Mesodermal cell (in vitro differentiated cells): ENCODE data around the gene PCYT1B.

Experiments
- H3K27ac ChIP-seq: 2 replicates; pipeline ENCODE4 v1.7.0; 2013; ENCODE audit warnings: mild to moderate bottlenecking, low read depth, low read length, moderate library complexity; ENCODE audit not compliant: severe bottlenecking
- H3K36me3 ChIP-seq: 2 replicates; pipeline ENCODE4 v1.7.1; 2013; ENCODE audit warnings: mild to moderate bottlenecking, low read length, moderate library complexity; ENCODE audit not compliant: control insufficient read depth, insufficient read depth
- H3K4me1 ChIP-seq: one replicate; pipeline ENCODE4 v1.7.1; 2013; ENCODE audit warnings: mild to moderate bottlenecking, low read length; ENCODE audit not compliant: insufficient read depth, control insufficient read depth, poor library complexity, severe bottlenecking
- H3K4me3 ChIP-seq: 2 replicates; pipeline ENCODE4 v1.7.0; 2013; ENCODE audit warnings: low read length, control low read depth, mild to moderate bottlenecking; ENCODE audit not compliant: insufficient read depth, poor library complexity, severe bottlenecking; ENCODE audit errors: extremely low read depth
- H3K9me3 ChIP-seq: 2 replicates; pipeline ENCODE4 v1.7.1; 2013; ENCODE audit warnings: mild to moderate bottlenecking, low read length, moderate library complexity; ENCODE audit not compliant: control insufficient read depth
- WGBS, 2 experiments: methylation state at CpG; one replicate each; pipeline ENCODE4 v1.1.5; 2013; ENCODE audit warnings: missing lambda C conversion rate in 2 of 2; ENCODE audit not compliant: insufficient coverage in 2 of 2; 5-methylcytosine and 5-hydroxymethylcytosine counted together

Gene PCYT1B

DNA sequence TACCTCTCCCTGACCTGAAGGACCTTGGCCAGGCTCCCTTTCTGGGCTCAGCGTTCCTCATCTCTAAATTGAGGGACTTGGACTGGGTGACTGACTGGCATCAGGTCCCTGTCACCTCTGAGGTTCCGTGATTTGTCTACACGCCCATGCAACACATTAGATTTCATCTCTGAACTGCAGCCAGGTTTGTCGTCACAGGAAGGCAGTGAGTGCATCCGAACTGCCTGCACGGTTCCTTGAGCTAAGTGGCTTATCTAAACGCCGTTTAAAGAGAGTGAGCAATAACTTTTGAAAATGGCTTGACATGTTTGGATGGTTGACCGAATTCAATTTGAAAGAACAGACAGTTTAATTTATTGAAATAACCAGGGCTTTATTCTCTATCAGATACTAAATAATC is 70.1 kb downstream of the PCYT1B start:
- 95 to 96% methylated on average over 4 to 7 of the region's 9 CpGs for WGBS, 2 experiments

DNA sequence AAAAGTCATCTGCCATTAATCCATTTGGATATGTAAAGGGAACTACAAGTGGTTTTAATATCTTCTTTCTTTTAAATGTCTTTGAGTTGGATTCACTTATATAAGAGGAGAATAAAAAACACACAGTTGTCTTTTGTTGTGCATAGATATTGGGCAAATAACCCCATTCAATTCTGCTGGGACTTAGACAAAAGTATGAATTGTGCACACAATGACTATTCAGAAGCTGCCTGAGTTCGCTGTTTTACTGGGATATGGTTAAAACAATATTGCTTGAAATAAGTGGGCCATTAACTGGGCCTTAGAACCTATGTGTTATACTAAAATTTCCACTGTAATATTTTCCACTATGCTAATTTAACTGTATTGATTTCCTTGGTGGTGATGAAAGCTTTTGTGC is 71.7 kb downstream of the PCYT1B start:
- H3K9me3 ChIP-seq = no peaks in the 10 kb centered on the region
- no peaks in the 10 kb centered on the region for H3K4me1 ChIP-seq
- H3K36me3 ChIP-seq = peaks cover 7% of the 10 kb centered on the region
- no peak overlapping the region for H3K27ac ChIP-seq
- no CpG with 5 or more reads among the region's 1 CpG for WGBS, 2 experiments
- no peak overlapping the region for H3K4me3 ChIP-seq

More for the DNA sequence above, 70.1 kb downstream of the PCYT1B start:
- no peak overlapping the region for H3K27ac ChIP-seq
- H3K9me3 ChIP-seq = no peaks in the 10 kb centered on the region
- no peaks in the 10 kb centered on the region for H3K4me1 ChIP-seq
- H3K36me3 ChIP-seq = peaks cover 7% of the 10 kb centered on the region
- no peak overlapping the region for H3K4me3 ChIP-seq

DNA sequence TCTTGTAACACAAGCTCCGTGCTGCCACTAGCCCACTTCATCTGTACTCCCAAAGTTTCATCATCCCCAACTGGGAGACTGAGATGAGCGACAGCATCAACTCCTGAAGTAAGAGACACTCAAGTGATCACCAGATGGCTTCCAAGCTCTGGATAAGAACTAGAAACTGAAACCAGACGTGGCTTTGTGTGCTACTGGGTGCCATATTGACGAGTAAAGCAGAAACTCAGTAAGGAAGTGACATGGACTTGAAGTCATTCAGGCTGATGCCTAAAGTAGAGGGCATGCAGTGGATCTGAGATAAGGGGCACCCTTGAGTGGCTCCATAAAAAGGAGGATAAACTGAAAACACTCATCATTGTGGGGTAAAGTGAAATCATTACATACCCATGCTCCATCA is 72.4 kb downstream of the PCYT1B start:
- no peaks in the 10 kb centered on the region for H3K4me1 ChIP-seq
- no peak overlapping the region for H3K4me3 ChIP-seq
- no peak overlapping the region for H3K27ac ChIP-seq
- 86 to 95% methylated on average over 2 to 3 of the region's 4 CpGs for WGBS, 2 experiments
- peaks cover 7% of the 10 kb centered on the region for H3K36me3 ChIP-seq
- no peaks in the 10 kb centered on the region for H3K9me3 ChIP-seq

- Histone ChIP-seq H3K9me3 (no peaks in the 10 kb centered on the region), H3K36me3 (no peaks in the 10 kb centered on the region), H3K4me3 (no peak overlapping the region), H3K4me1 (no peaks in the 10 kb centered on the region), H3K27ac (no peak overlapping the region)
- WGBS, 2 experiments = 60% methylated on average over 1 of the region's 4 CpGs; no CpG with 5 or more reads in 1 of the 2 experiments
These were observed 80.0 kb downstream of the PCYT1B start for GRCh38 chrX:24567169-24567568.

- H3K4me3 ChIP-seq = no peak overlapping the region
- H3K9me3 ChIP-seq = no peaks in the 10 kb centered on the region
- WGBS, 2 experiments = 100% methylated on average over 1 of the region's 3 CpGs; no CpG with 5 or more reads in 1 of the 2 experiments
- peaks cover 2% of the 10 kb centered on the region for H3K36me3 ChIP-seq
- no peaks in the 10 kb centered on the region for H3K4me1 ChIP-seq
- no peak overlapping the region for H3K27ac ChIP-seq
These were observed 80.9 kb downstream of the PCYT1B start for GRCh38 chrX:24566240-24566639.

- no peak overlapping the region for H3K27ac ChIP-seq
- peaks cover 2% of the 10 kb centered on the region for H3K36me3 ChIP-seq
- no peaks in the 10 kb centered on the region for H3K4me1 ChIP-seq
- no peak overlapping the region for H3K4me3 ChIP-seq
- 95 to 96% methylated on average over 4 to 8 of the region's 19 CpGs for WGBS, 2 experiments
- H3K9me3 ChIP-seq = no peaks in the 10 kb centered on the region
These were observed 83.7 kb downstream of the PCYT1B start for GRCh38 chrX:24563291-24564010.

DNA sequence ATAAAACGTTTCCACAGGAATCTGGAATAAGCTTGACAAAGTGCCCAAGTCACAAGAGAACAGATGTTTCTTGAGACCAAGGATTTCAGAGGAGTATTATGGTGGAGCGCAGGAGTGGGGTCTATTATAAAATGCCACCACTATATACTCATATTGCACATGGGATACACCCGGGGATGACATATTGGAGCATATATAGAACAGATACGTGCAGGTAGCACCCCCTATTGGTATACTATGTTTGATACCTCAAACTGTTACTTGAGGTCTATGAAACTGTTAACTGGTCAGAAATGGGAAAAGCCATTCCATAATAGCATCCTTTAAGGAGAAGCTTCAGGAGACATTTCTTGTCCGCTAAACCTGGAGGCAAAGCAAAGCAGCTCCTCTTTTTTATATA is 86.0 kb downstream of the PCYT1B start:
- Histone ChIP-seq H3K4me3 (no peak overlapping the region), H3K4me1 (no peaks in the 10 kb centered on the region), H3K27ac (no peak overlapping the region), H3K9me3 (no peaks in the 10 kb centered on the region), H3K36me3 (peaks cover 2% of the 10 kb centered on the region)
- WGBS, 2 experiments = 100% methylated on average over 1 of the region's 5 CpGs; no CpG with 5 or more reads in 1 of the 2 experiments

DNA sequence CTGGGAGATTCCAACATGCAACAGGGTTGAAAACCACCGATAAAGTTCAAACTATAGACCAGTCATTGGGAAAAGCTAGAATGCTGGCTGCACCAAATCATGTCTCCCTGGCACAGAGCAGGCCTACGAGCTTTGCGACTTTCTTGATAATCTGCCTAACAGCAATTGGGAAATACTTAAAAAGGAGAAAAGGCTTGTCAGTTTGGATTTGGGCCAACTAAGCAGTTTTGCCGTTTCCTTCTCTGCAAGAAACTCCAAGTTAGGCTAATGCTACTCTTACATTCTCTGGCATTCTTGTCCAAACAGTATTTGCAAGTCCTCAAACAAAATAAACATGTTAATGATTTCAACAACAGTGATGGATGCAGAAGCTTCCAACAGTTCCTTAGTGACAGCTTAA is 94.1 kb downstream of the PCYT1B start:
- 88% methylated on average over 1 of the region's 4 CpGs; no CpG with 5 or more reads in 1 of the 2 experiments for WGBS, 2 experiments
- Histone ChIP-seq H3K27ac (no peak overlapping the region), H3K4me1 (no peaks in the 10 kb centered on the region), H3K36me3 (no peaks in the 10 kb centered on the region), H3K4me3 (no peak overlapping the region), H3K9me3 (no peaks in the 10 kb centered on the region)

- Histone ChIP-seq H3K36me3 (no peaks in the 10 kb centered on the region), H3K27ac (no peak overlapping the region), H3K9me3 (no peaks in the 10 kb centered on the region), H3K4me1 (no peaks in the 10 kb centered on the region), H3K4me3 (no peak overlapping the region)
- no CpG with 5 or more reads among the region's 5 CpGs for WGBS, 2 experiments
These were observed 97.0 kb downstream of the PCYT1B start for GRCh38 chrX:24550166-24550565.

DNA sequence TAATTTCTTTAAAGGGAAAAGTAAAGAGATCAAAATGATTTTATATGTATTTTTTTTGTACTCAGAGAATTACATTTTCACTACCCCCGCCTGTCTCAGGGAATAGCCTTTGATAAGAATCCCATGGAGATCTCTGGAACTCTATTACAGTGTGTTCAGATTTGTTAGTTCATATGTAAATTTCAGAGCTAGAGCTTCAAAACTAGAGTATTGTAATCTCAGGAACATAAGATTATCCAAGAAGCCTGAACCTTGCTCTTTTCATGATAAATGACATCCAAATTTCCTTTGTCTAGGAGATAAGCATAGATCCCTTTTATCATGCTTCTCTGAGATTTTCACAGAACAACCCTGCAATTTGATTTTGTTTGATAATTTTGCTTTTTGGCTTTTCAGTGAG is 99.2 kb downstream of the PCYT1B start:
- H3K4me1 ChIP-seq = no peaks in the 10 kb centered on the region
- H3K36me3 ChIP-seq = no peaks in the 10 kb centered on the region
- no peak overlapping the region for H3K4me3 ChIP-seq
- H3K9me3 ChIP-seq = no peaks in the 10 kb centered on the region
- no peak overlapping the region for H3K27ac ChIP-seq
- no CpG with 5 or more reads among the region's 1 CpG for WGBS, 2 experiments

GRCh38 chrX:24542756-24543155 is 104.4 kb downstream of the PCYT1B start:
- Histone ChIP-seq H3K4me3 (no peak overlapping the region), H3K4me1 (no peaks in the 10 kb centered on the region), H3K27ac (no peak overlapping the region), H3K9me3 (no peaks in the 10 kb centered on the region), H3K36me3 (no peaks in the 10 kb centered on the region)
- 87 to 100% methylated on average over 3 of the region's 4 CpGs for WGBS, 2 experiments
